Spleen (tissue), 11 donors: Measurements from ENCODE around the gene RUFY3. TPM values are rescaled to one million over a fixed set of nuclear protein-coding genes. Genes with fewer than 3 reads are reported as not detected.
A peak's percentile ranks its signal among the peaks of the same experiment; 100 is the strongest.

Source experiments
- DNase-seq: peaks from one replicate; pipeline ENCODE4 v3.0.0-alpha.2; 2020
- H3K27ac ChIP-seq, 8 donors: fragments of 200-600 bp; sonication (generic) in 7 of 8; 1 replicate in 4 of 8; 2 replicates in 4 of 8; pipeline versions ENCODE4 v1.5.0 to v1.8.0; 2016 to 2021; ENCODE audit warnings: inconsistent platforms in 4 of 8, mild to moderate bottlenecking in 4 of 8, moderate library complexity in 1 of 8
- H3K27me3 ChIP-seq, 7 donors: fragments of 200-600 bp; sonication (generic) in 6 of 7; replicated peaks in 1 of 7; 1 replicate in 4 of 7; 2 replicates in 3 of 7; pipeline versions ENCODE4 v1.5.0 to v1.8.0; 2016 to 2021; ENCODE audit warnings: inconsistent platforms in 3 of 7, mild to moderate bottlenecking in 1 of 7
- H3K36me3 ChIP-seq, 6 donors: fragments of 200-600 bp; sonication (generic) in 5 of 6; 1 replicate in 4 of 6; 2 replicates in 2 of 6; pipeline versions ENCODE4 v1.5.0 to v1.8.0; 2016 to 2021; ENCODE audit warnings: inconsistent platforms in 2 of 6
- H3K4me1 ChIP-seq, 6 donors: fragments of 200-600 bp; sonication (generic) in 5 of 6; 1 replicate in 3 of 6; 2 replicates in 3 of 6; pipeline versions ENCODE4 v1.5.0 to v1.8.0; 2016 to 2021; ENCODE audit warnings: inconsistent platforms in 3 of 6
- H3K4me3 ChIP-seq, 8 donors: fragments of 200-600 bp; sonication (generic) in 7 of 8; 1 replicate in 4 of 8; 2 replicates in 4 of 8; pipeline versions ENCODE4 v1.5.0 to v1.8.0; 2016 to 2021; ENCODE audit warnings: inconsistent platforms in 4 of 8, mild to moderate bottlenecking in 4 of 8, moderate library complexity in 2 of 8
- H3K9me3 ChIP-seq, 8 donors: fragments of 200-600 bp; sonication (generic) in 7 of 8; 1 replicate in 4 of 8; 2 replicates in 4 of 8; pipeline versions ENCODE4 v1.5.0 to v1.8.0; 2016 to 2021; ENCODE audit warnings: inconsistent platforms in 4 of 8
- CTCF ChIP-seq, 11 experiments: fragments of 200-600 bp in 7 of 11; fragments of 450-650 bp in 4 of 11; sonication (generic) in 4 of 11; IDR thresholded peaks in 8 of 11; conservative IDR thresholded peaks in 3 of 11; 1 replicate in 7 of 11; 2 replicates in 4 of 11; pipeline versions ENCODE4 v1.4.0 to v1.8.0; 2016 to 2021; ENCODE audit warnings: antibody characterized with exemption in 11 of 11, inconsistent platforms in 4 of 11, mild to moderate bottlenecking in 1 of 11
- POLR2A ChIP-seq, 3 donors: fragments of 450-650 bp; IDR thresholded peaks; one replicate each; pipeline ENCODE4 v1.5.1; 2017; ENCODE audit warnings: antibody characterized with exemption in 3 of 3, mild to moderate bottlenecking in 1 of 3
- POLR2AphosphoS5 ChIP-seq, 3 donors: sonication (generic); formaldehyde crosslinking; IDR thresholded peaks; one replicate each; pipeline ENCODE4 v1.5.1; 2017; ENCODE audit warnings: antibody characterized with exemption in 3 of 3
- WGBS, 5 donors: extraction: QIAGEN DNeasy Blood & Tissue Kit in 3 of 5; methylation state at CpG; one replicate each; pipeline versions ENCODE4 v1.1.5 to v1.1.7; 2013 to 2018; 5-methylcytosine and 5-hydroxymethylcytosine counted together
- intact Hi-C: fragments of 100-400 bp; cut with DNase I; formaldehyde crosslinking; loops from one replicate; pipeline ENCODE4 v1.15.0; 2023; ENCODE audit warnings: low total_unique reads
- polyA plus RNA-seq, 3 donors: library from polyadenylated mRNA; stranded (reverse); fragments of 200-250 nt; gene quantifications; one replicate each; pipeline ENCODE4 v1.2.1, GENCODE V29; 2013
- total RNA-seq, 7 donors: library from RNA; depleted of rRNA in 3 of 7; stranded (reverse); fragments of >200 nt in 3 of 7; fragmentation: NEBNext Ultra II Directional in 4 of 7; extraction: Animal tissue kit (Norgen Biotek cat#: 25700) in 4 of 7; gene quantifications; one replicate each; pipeline versions ENCODE4 v1.1.0 to v1.2.1, GENCODE V29; 2016 to 2021
- donor health status: healthy with polysubstance abuse.
- donor health status: DM: no; HTN: no; CAD: no; lungs with moderate emphysema.
- donor health status: DM: no; HTN: no; CAD: no.
- donor health status: Bipolar disorder and iron deficiency.
- donor health status: healthy.
- donor health status: DM: no; HTN: no; CAD: no.
- donor health status: DM: yes; HTN: yes; CAD: no.

The RUFY3 gene
- total and polyA plus RNA-seq, 10 donors, result 19.2 to 96.8 (median 76.2) TPM

- Histone ChIP-seq H3K9me3 (no peaks in the 10 kb centered on the region), H3K36me3 (no peaks in the 10 kb centered on the region), H3K4me1 (peaks cover 35 to 83% (median 63%) of the 10 kb centered on the region in 6 donors), H3K27me3 (no peaks in the 10 kb centered on the region), H3K27ac (no peak overlapping the region), H3K4me3 (no peak overlapping the region)
- no peak for DNase-seq
- intact Hi-C loops, result loop anchor here (10.0 kb wide), 1 partner anchor 125 kb away; the partner anchor contains the start of gene GRSF1
- TF ChIP-seq CTCF (IDR thresholded peaks at IDR 0.05 in 8 of 11, conservative IDR thresholded peaks at IDR 0.05 in 3 of 11) (no peak), POLR2A (IDR thresholded peaks at IDR 0.05) (no peak), POLR2AphosphoS5 (IDR thresholded peaks at IDR 0.05) (no peak)
- WGBS, 5 donors, result 82 to 91% (median 86%) methylated on average over 7 of the region's 7 CpGs
These were observed 12.1 kb upstream of the RUFY3 start for GRCh38 chr4:70709611-70710205.

GRCh38 chr4:70711599-70711998 is 10.2 kb upstream of the RUFY3 start:
- H3K27ac ChIP-seq, result peak overlapping the region in 6 of 8 donors; percentile 1 to 83 (median 46)
- H3K27me3 ChIP-seq, result no peaks in the 10 kb centered on the region
- TF ChIP-seq CTCF (IDR thresholded peaks at IDR 0.05 in 8 of 11, conservative IDR thresholded peaks at IDR 0.05 in 3 of 11) (no peak), POLR2AphosphoS5 (IDR thresholded peaks at IDR 0.05) (no peak), POLR2A (IDR thresholded peaks at IDR 0.05) (no peak)
- peaks cover 36 to 91% (median 72%) of the 10 kb centered on the region in 6 donors for H3K4me1 ChIP-seq
- intact Hi-C loops, result no loop called here
- no peak overlapping the region for H3K4me3 ChIP-seq
- no peaks in the 10 kb centered on the region for H3K36me3 ChIP-seq
- no peaks in the 10 kb centered on the region for H3K9me3 ChIP-seq
- WGBS, 5 donors, result 38 to 58% (median 56%) methylated on average over 3 of the region's 3 CpGs
- no peak for DNase-seq

- Histone ChIP-seq H3K27ac (peak overlapping the region in 5 of 8 donors; percentile 1 to 83 (median 68)), H3K4me3 (no peak overlapping the region), H3K4me1 (peaks cover 30 to 89% (median 67%) of the 10 kb centered on the region in 6 donors), H3K9me3 (no peaks in the 10 kb centered on the region), H3K27me3 (no peaks in the 10 kb centered on the region), H3K36me3 (no peaks in the 10 kb centered on the region)
- intact Hi-C loops, result no loop called here
- no peak for DNase-seq
- TF ChIP-seq POLR2AphosphoS5 (IDR thresholded peaks at IDR 0.05) (no peak), POLR2A (IDR thresholded peaks at IDR 0.05) (no peak), CTCF (IDR thresholded peaks at IDR 0.05 in 8 of 11, conservative IDR thresholded peaks at IDR 0.05 in 3 of 11) (no peak)
- WGBS, 5 donors, result 51 to 76% (median 70%) methylated on average over 3 of the region's 3 CpGs
These were observed 9.6 kb upstream of the RUFY3 start for GRCh38 chr4:70712150-70712549.

- peak overlapping the region; percentile 22 to 83 (median 62) for H3K27ac ChIP-seq
- H3K9me3 ChIP-seq, result no peaks in the 10 kb centered on the region
- WGBS, 5 donors, result 75 to 86% (median 80%) methylated on average over 7 of the region's 7 CpGs
- peak overlapping the region in 1 of 8 donors; percentile 33 for H3K4me3 ChIP-seq
- H3K36me3 ChIP-seq, result no peaks in the 10 kb centered on the region
- no peaks in the 10 kb centered on the region for H3K27me3 ChIP-seq
- DNase-seq, result no peak
- intact Hi-C loops, result no loop called here
- peaks cover 26 to 84% (median 62%) of the 10 kb centered on the region in 6 donors for H3K4me1 ChIP-seq
- TF ChIP-seq POLR2AphosphoS5 (IDR thresholded peaks at IDR 0.05), result no peak
- no peak for TF ChIP-seq CTCF (IDR thresholded peaks at IDR 0.05 in 8 of 11, conservative IDR thresholded peaks at IDR 0.05 in 3 of 11)
- TF ChIP-seq POLR2A (IDR thresholded peaks at IDR 0.05), result no peak
These were observed 8.9 kb upstream of the RUFY3 start for GRCh38 chr4:70712604-70713452.
